ENCODE data around the gene RAB7A. TPM values are rescaled to one million over a fixed set of nuclear protein-coding genes. Genes with fewer than 3 reads are reported as not detected.
A peak's percentile ranks its signal among the peaks of the same experiment; 100 is the strongest.

The RAB7A gene
- polyA plus RNA-seq, 3 donors: 192 to 261 (median 223) TPM

- H3K9me3 Mint-ChIP-seq: peaks cover 0 to 6% (median 0%) of the 10 kb centered on the region in 7 donors
- no peak for DNase-seq
- intact Hi-C loops (cut with micrococcal nuclease): no loop called here
Observed at GRCh38 chr3:128709038-128709437, 16.9 kb upstream of the RAB7A start.

DNA sequence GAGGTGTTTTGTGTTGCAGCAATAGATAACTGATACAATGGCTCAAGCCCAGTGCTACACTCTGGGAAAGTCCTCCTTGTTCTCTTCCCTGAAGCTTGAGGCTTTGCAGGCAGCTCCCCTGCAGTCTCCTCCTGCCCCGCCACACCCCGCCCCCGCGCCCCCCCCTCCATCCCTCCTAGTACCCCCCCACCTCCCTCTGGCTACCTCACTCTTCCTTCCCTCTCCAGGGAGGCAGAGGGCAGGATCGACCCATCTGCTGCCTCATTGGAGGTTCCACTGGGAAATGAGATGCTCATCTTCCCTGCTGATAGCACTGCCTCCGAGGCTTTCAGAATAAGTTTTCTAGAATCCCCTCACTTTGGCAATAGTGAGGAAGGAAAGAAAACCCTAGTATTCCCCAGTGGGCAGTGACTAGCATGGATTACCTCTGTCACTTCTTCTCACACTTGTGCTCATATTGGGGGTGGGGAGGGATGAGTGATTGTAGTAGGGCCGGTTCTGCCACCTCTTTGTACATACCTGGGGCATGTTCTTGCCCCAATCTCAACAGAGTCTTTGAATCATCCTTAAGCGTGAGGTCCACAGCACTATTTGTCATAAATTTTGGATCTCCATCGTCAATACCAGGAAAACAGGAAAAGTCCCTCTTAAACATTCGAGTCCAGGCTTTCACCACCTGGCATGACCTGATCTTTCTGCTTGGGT is 16.3 kb upstream of the RAB7A start:
- 68% methylated on average over 3 of the region's 10 CpGs for WGBS (ENCODE audit: insufficient coverage)
- H3K27ac Mint-ChIP-seq: peak overlapping the region in 1 of 7 donors; percentile 62
- H3K9me3 Mint-ChIP-seq: peaks cover 0 to 6% (median 0%) of the 10 kb centered on the region in 7 donors
- H3K4me3 ChIP-seq (replicated peaks in 1 of 3; ENCODE audit: low read depth in 2 of 3, low read length in 3 of 3): no peak overlapping the region
- TF ChIP-seq, protein P1, sequence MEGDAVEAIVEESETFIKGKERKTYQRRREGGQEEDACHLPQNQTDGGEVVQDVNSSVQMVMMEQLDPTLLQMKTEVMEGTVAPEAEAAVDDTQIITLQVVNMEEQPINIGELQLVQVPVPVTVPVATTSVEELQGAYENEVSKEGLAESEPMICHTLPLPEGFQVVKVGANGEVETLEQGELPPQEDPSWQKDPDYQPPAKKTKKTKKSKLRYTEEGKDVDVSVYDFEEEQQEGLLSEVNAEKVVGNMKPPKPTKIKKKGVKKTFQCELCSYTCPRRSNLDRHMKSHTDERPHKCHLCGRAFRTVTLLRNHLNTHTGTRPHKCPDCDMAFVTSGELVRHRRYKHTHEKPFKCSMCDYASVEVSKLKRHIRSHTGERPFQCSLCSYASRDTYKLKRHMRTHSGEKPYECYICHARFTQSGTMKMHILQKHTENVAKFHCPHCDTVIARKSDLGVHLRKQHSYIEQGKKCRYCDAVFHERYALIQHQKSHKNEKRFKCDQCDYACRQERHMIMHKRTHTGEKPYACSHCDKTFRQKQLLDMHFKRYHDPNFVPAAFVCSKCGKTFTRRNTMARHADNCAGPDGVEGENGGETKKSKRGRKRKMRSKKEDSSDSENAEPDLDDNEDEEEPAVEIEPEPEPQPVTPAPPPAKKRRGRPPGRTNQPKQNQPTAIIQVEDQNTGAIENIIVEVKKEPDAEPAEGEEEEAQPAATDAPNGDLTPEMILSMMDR (IDR thresholded peaks at IDR 0.05): no peak
- H2AFZ ChIP-seq (ENCODE audit: insufficient read depth, low read depth, low read length, poor library complexity, severe bottlenecking): no peak overlapping the region
- no peaks in the 10 kb centered on the region for H3K79me2 ChIP-seq (ENCODE audit: insufficient read depth, low read length)
- no peaks in the 10 kb centered on the region for H4K20me1 ChIP-seq (ENCODE audit: insufficient read depth, low read length)
- no peak overlapping the region for H3K9ac ChIP-seq (ENCODE audit: insufficient read depth, low read length, poor library complexity, severe bottlenecking)
- no peak overlapping the region for H3K27ac ChIP-seq (ENCODE audit: low read depth in 1 of 2, low read length in 2 of 2)
- H3K4me1 Mint-ChIP-seq: peaks cover 7% of the 10 kb centered on the region
- intact Hi-C loops (cut with micrococcal nuclease): no loop called here
- H3K4me2 ChIP-seq (replicated peaks; ENCODE audit: extremely low read depth, low read length, poor library complexity, severe bottlenecking): no peak overlapping the region
- no peak overlapping the region for H3K4me3 Mint-ChIP-seq
- H3K27me3 Mint-ChIP-seq (ENCODE audit: low read depth in 3 of 3): peaks cover 1 to 7% (median 4%) of the 10 kb centered on the region in 3 donors
- H3K4me1 ChIP-seq (ENCODE audit: control insufficient read depth in 1 of 2, insufficient read depth in 2 of 2, low read length in 2 of 2): peaks cover 6 to 13% of the 10 kb centered on the region in 2 donors
- no peaks in the 10 kb centered on the region for H3K9me3 ChIP-seq (replicated peaks in 1 of 2; ENCODE audit: control insufficient read depth in 1 of 2, insufficient read depth in 1 of 2, low read length in 2 of 2)
- no peak for DNase-seq
- H3K36me3 Mint-ChIP-seq: no peaks in the 10 kb centered on the region
- no peaks in the 10 kb centered on the region for H3K36me3 ChIP-seq (replicated peaks in 1 of 2; ENCODE audit: control insufficient read depth in 1 of 2, insufficient read depth in 2 of 2, low read length in 2 of 2)
- no peaks in the 10 kb centered on the region for H3K27me3 ChIP-seq (ENCODE audit: control insufficient read depth in 2 of 2, insufficient read depth in 2 of 2, low read length in 2 of 2)

More at GRCh38 chr3:128709038-128709437, 16.9 kb upstream of the RAB7A start:
- 100% methylated on average over 2 of the region's 4 CpGs for WGBS (ENCODE audit: insufficient coverage)
- peaks cover 10 to 17% of the 10 kb centered on the region in 2 donors for H3K4me1 ChIP-seq (ENCODE audit: control insufficient read depth in 1 of 2, insufficient read depth in 2 of 2, low read length in 2 of 2)
- H4K20me1 ChIP-seq (ENCODE audit: insufficient read depth, low read length): no peaks in the 10 kb centered on the region
- no peak overlapping the region for H3K27ac Mint-ChIP-seq
- H3K36me3 ChIP-seq (replicated peaks in 1 of 2; ENCODE audit: control insufficient read depth in 1 of 2, insufficient read depth in 2 of 2, low read length in 2 of 2): no peaks in the 10 kb centered on the region
- TF ChIP-seq, protein P1 (IDR thresholded peaks at IDR 0.05): no peak
- no peaks in the 10 kb centered on the region for H3K9me3 ChIP-seq (replicated peaks in 1 of 2; ENCODE audit: control insufficient read depth in 1 of 2, insufficient read depth in 1 of 2, low read length in 2 of 2)
- H2AFZ ChIP-seq (ENCODE audit: insufficient read depth, low read depth, low read length, poor library complexity, severe bottlenecking): no peak overlapping the region
- no peaks in the 10 kb centered on the region for H3K36me3 Mint-ChIP-seq
- peaks cover 12% of the 10 kb centered on the region for H3K4me1 Mint-ChIP-seq
- no peak overlapping the region for H3K9ac ChIP-seq (ENCODE audit: insufficient read depth, low read length, poor library complexity, severe bottlenecking)
- no peak overlapping the region for H3K4me3 Mint-ChIP-seq
- H3K79me2 ChIP-seq (ENCODE audit: insufficient read depth, low read length): no peaks in the 10 kb centered on the region
- no peak overlapping the region for H3K4me3 ChIP-seq (replicated peaks in 1 of 3; ENCODE audit: low read depth in 2 of 3, low read length in 3 of 3)
- no peaks in the 10 kb centered on the region for H3K27me3 ChIP-seq (ENCODE audit: control insufficient read depth in 2 of 2, insufficient read depth in 2 of 2, low read length in 2 of 2)
- no peak overlapping the region for H3K4me2 ChIP-seq (replicated peaks; ENCODE audit: extremely low read depth, low read length, poor library complexity, severe bottlenecking)
- peaks cover 1 to 7% (median 4%) of the 10 kb centered on the region in 3 donors for H3K27me3 Mint-ChIP-seq (ENCODE audit: low read depth in 3 of 3)
- no peak overlapping the region for H3K27ac ChIP-seq (ENCODE audit: low read depth in 1 of 2, low read length in 2 of 2)

Measured in CD14-positive monocyte (primary cell).